WTC11 (cell line): ENCODE results near the gene CACNG4. TPM values are rescaled to one million over a fixed set of nuclear protein-coding genes. Genes with fewer than 3 reads are reported as not detected.

Experiments
- ATAC-seq: fragments of 200-7000 bp; cut with Tn5 transposase; 2 replicates; pipeline ENCODE4 v1.10.0; 2021; ENCODE audit warnings: mild to moderate bottlenecking, moderate library complexity
- CTCF ChIA-PET: fragments of 300-600 bp; sonication (Branson Sonifier 250); formaldehyde crosslinking; loops from one replicate; lab custom pipeline; 2021; ENCODE audit warnings: antibody characterized with exemption; lab: Charles Lee
- POLR2A ChIA-PET: fragments of 350-600 bp; sonication (Branson Sonifier 250); formaldehyde crosslinking; loops from one replicate; lab custom pipeline; 2021; ENCODE audit warnings: antibody characterized with exemption; lab: Charles Lee
- DNase-seq: peaks from one replicate; pipeline ENCODE4 v3.0.0; 2021; ENCODE audit warnings: low spot score
- H3K27ac Mint-ChIP-seq: 2 replicates; pipeline ENCODE4 v1.8.0; 2021; ENCODE audit warnings: mixed read lengths
- H3K27me3 Mint-ChIP-seq: 2 replicates; pipeline ENCODE4 v1.8.0; 2021; ENCODE audit warnings: low read depth, mild to moderate bottlenecking, moderate library complexity, mixed read lengths
- H3K36me3 Mint-ChIP-seq: 2 replicates; pipeline ENCODE4 v1.8.0; 2021; ENCODE audit warnings: mixed read lengths
- H3K4me1 Mint-ChIP-seq: 2 replicates; pipeline ENCODE4 v1.8.0; 2022; ENCODE audit warnings: mixed read lengths
- H3K4me3 Mint-ChIP-seq: 2 replicates; pipeline ENCODE4 v1.8.0; 2021; ENCODE audit warnings: mild to moderate bottlenecking, moderate library complexity, mixed read lengths
- H3K9me3 Mint-ChIP-seq: 2 replicates; pipeline ENCODE4 v1.8.0; 2021; ENCODE audit warnings: mixed read lengths
- FOXJ3 ChIP-seq: sonication (generic); formaldehyde crosslinking; IDR thresholded peaks from 2 replicates; pipeline ENCODE4 v1.9.0; 2021; ENCODE audit warnings: missing genetic modification reagents, mild to moderate bottlenecking, borderline replicate concordance
- KAT7 ChIP-seq: sonication (generic); formaldehyde crosslinking; IDR thresholded peaks from 2 replicates; pipeline ENCODE4 v1.8.1; 2023; ENCODE audit warnings: missing genetic modification reagents, mild to moderate bottlenecking, borderline replicate concordance
- OVOL2 ChIP-seq: fragments of 250-450 bp; sonication (Bioruptor Pico); IDR thresholded peaks from 2 replicates; pipeline ENCODE4 v1.9.0; 2021; ENCODE audit warnings: mild to moderate bottlenecking, borderline replicate concordance
- RORB ChIP-seq: fragments of 250-450 bp; sonication (Bioruptor Pico); IDR thresholded peaks from 2 replicates; pipeline ENCODE4 v1.9.0; 2021; ENCODE audit warnings: mild to moderate bottlenecking
- SOX15 ChIP-seq: fragments of 250-450 bp; sonication (Bioruptor Pico); IDR thresholded peaks from 2 replicates; pipeline ENCODE4 v1.9.0; 2021; ENCODE audit warnings: mild to moderate bottlenecking
- SP1 ChIP-seq: sonication (generic); formaldehyde crosslinking; conservative IDR thresholded peaks from 2 replicates; pipeline ENCODE4 v1.8.1; 2022; ENCODE audit warnings: missing genetic modification reagents
- ZNF416 ChIP-seq: fragments of 250-450 bp; sonication (Bioruptor Pico); IDR thresholded peaks from 2 replicates; pipeline ENCODE4 v1.9.0; 2021; ENCODE audit warnings: mild to moderate bottlenecking, inconsistent platforms
- ZNF671 ChIP-seq: fragments of 250-450 bp; sonication (Bioruptor Pico); IDR thresholded peaks from 2 replicates; pipeline ENCODE4 v1.8.0; 2021; ENCODE audit warnings: mild to moderate bottlenecking
- total RNA-seq: library from RNA; stranded (reverse); gene quantifications from 3 replicates; pipeline ENCODE4 v1.2.3, GENCODE V29; 2021
- TF ChIP-seq, protein P1 (sequence below): sonication (generic); formaldehyde crosslinking; IDR thresholded peaks from 2 replicates; pipeline ENCODE4 v1.8.1; 2023; ENCODE audit warnings: mild to moderate bottlenecking, missing genetic modification reagents
- TF ChIP-seq, protein P2 (sequence below): fragments of 200-600 bp; IDR thresholded peaks from 2 replicates; pipeline ENCODE4 v1.8.0; 2022; ENCODE audit warnings: antibody characterized with exemption
- TF ChIP-seq, protein P3 (sequence below): sonication (generic); formaldehyde crosslinking; IDR thresholded peaks from 2 replicates; pipeline ENCODE4 v1.8.0; 2022; ENCODE audit warnings: mild to moderate bottlenecking, missing genetic modification reagents
- TF ChIP-seq, protein P4 (sequence below): sonication (generic); formaldehyde crosslinking; IDR thresholded peaks from 2 replicates; pipeline ENCODE4 v1.8.0; 2022; ENCODE audit warnings: mild to moderate bottlenecking, missing genetic modification reagents
- TF ChIP-seq, protein P5 (sequence below): fragments of 250-450 bp; sonication (Bioruptor Pico); IDR thresholded peaks from 2 replicates; pipeline ENCODE4 v1.9.0; 2021; ENCODE audit warnings: mild to moderate bottlenecking, borderline replicate concordance
- TF ChIP-seq, protein P6 (sequence below): sonication (generic); formaldehyde crosslinking; IDR thresholded peaks from 2 replicates; pipeline ENCODE4 v1.8.1; 2023; ENCODE audit warnings: mild to moderate bottlenecking, missing genetic modification reagents, moderate library complexity
- TF ChIP-seq, protein P7 (sequence below): sonication (generic); formaldehyde crosslinking; IDR thresholded peaks from 2 replicates; pipeline ENCODE4 v1.8.0; 2023; ENCODE audit warnings: missing genetic modification reagents
- TF ChIP-seq, protein P8 (sequence below): fragments of 250-450 bp; sonication (Bioruptor Pico); IDR thresholded peaks from 2 replicates; pipeline ENCODE4 v1.9.0; 2021; ENCODE audit warnings: moderate library complexity, mild to moderate bottlenecking, inconsistent platforms, borderline replicate concordance
- TF ChIP-seq, protein P9 (sequence below): sonication (generic); formaldehyde crosslinking; IDR thresholded peaks from 2 replicates; pipeline ENCODE4 v1.8.1; 2023; ENCODE audit warnings: mild to moderate bottlenecking, missing genetic modification reagents

Gene CACNG4
- total RNA-seq, 1 experiment from 2014 or later, result 3.4 TPM

DNA sequence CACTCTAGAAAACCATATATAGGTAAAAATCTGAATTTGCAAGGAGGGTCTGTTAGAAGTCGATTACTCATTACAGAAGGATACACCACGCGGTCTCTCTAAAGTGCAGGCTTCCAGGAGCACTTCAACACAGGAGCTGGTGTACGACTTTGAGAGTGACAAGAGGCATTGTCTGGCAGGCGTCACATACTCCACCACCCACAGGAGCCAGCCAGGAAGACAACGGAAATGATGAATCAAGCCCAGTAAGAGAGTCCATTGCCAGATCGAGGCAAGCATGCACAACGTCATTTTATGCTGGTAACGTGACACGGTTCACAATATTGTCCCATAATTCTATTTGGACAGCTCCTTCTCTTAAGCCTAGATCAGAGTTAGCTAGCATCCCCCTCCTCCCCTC, 15.0 kb upstream of the CACNG4 start (continued):
- TF ChIP-seq, protein P1, sequence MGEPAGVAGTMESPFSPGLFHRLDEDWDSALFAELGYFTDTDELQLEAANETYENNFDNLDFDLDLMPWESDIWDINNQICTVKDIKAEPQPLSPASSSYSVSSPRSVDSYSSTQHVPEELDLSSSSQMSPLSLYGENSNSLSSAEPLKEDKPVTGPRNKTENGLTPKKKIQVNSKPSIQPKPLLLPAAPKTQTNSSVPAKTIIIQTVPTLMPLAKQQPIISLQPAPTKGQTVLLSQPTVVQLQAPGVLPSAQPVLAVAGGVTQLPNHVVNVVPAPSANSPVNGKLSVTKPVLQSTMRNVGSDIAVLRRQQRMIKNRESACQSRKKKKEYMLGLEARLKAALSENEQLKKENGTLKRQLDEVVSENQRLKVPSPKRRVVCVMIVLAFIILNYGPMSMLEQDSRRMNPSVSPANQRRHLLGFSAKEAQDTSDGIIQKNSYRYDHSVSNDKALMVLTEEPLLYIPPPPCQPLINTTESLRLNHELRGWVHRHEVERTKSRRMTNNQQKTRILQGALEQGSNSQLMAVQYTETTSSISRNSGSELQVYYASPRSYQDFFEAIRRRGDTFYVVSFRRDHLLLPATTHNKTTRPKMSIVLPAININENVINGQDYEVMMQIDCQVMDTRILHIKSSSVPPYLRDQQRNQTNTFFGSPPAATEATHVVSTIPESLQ (CRISPR knock-in tag), result no peak
- TF ChIP-seq, protein P2, sequence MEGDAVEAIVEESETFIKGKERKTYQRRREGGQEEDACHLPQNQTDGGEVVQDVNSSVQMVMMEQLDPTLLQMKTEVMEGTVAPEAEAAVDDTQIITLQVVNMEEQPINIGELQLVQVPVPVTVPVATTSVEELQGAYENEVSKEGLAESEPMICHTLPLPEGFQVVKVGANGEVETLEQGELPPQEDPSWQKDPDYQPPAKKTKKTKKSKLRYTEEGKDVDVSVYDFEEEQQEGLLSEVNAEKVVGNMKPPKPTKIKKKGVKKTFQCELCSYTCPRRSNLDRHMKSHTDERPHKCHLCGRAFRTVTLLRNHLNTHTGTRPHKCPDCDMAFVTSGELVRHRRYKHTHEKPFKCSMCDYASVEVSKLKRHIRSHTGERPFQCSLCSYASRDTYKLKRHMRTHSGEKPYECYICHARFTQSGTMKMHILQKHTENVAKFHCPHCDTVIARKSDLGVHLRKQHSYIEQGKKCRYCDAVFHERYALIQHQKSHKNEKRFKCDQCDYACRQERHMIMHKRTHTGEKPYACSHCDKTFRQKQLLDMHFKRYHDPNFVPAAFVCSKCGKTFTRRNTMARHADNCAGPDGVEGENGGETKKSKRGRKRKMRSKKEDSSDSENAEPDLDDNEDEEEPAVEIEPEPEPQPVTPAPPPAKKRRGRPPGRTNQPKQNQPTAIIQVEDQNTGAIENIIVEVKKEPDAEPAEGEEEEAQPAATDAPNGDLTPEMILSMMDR, result no peak
- TF ChIP-seq OVOL2 (no peak), RORB (CRISPR knock-in tag) (no peak)

DNA sequence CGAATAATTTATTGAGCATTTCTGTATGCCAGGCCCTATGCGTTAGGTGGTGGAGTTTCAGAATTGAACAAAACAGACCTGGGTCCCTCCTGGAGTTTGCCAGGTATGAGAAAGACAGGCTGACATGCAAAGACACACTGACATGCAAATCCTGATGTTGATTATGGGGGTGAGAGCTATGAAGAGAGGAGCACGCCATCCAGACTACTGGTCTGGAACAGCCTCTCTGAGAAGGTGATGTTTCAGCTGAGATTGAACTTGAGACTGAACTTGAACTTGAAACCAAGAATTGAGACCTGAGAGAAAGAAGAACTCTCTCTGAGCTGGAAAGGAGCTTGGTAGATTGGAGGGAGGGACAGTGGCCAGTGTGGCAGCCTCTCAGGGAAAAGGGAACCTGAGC, 14.2 kb upstream of the CACNG4 start:
- DNase-seq, result no peak
- Mint-ChIP-seq H3K27me3 (no peaks in the 10 kb centered on the region; the same call in 1 of the 2 replicates), H3K4me3 (no peak overlapping the region), H3K36me3 (peaks cover 13% of the 10 kb centered on the region), H3K4me1 (peaks cover 30% of the 10 kb centered on the region), H3K9me3 (peaks cover 18% of the 10 kb centered on the region), H3K27ac (no peak overlapping the region)
- ChIA-PET CTCF (interaction anchor here (0.6 kb wide), 1 partner anchor 25 kb away, joined by 3 read pairs; no protein-coding TSS in a partner anchor), POLR2A (no interaction called here)
- no peak for ATAC-seq
- TF ChIP-seq FOXJ3 (CRISPR knock-in tag), result no peak
- TF ChIP-seq, protein P3, sequence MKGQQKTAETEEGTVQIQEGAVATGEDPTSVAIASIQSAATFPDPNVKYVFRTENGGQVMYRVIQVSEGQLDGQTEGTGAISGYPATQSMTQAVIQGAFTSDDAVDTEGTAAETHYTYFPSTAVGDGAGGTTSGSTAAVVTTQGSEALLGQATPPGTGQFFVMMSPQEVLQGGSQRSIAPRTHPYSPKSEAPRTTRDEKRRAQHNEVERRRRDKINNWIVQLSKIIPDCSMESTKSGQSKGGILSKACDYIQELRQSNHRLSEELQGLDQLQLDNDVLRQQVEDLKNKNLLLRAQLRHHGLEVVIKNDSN, result no peak
- TF ChIP-seq ZNF671, result no peak
- TF ChIP-seq, protein P4, sequence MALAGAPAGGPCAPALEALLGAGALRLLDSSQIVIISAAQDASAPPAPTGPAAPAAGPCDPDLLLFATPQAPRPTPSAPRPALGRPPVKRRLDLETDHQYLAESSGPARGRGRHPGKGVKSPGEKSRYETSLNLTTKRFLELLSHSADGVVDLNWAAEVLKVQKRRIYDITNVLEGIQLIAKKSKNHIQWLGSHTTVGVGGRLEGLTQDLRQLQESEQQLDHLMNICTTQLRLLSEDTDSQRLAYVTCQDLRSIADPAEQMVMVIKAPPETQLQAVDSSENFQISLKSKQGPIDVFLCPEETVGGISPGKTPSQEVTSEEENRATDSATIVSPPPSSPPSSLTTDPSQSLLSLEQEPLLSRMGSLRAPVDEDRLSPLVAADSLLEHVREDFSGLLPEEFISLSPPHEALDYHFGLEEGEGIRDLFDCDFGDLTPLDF (CRISPR knock-in tag), result no peak
- TF ChIP-seq, protein P5, sequence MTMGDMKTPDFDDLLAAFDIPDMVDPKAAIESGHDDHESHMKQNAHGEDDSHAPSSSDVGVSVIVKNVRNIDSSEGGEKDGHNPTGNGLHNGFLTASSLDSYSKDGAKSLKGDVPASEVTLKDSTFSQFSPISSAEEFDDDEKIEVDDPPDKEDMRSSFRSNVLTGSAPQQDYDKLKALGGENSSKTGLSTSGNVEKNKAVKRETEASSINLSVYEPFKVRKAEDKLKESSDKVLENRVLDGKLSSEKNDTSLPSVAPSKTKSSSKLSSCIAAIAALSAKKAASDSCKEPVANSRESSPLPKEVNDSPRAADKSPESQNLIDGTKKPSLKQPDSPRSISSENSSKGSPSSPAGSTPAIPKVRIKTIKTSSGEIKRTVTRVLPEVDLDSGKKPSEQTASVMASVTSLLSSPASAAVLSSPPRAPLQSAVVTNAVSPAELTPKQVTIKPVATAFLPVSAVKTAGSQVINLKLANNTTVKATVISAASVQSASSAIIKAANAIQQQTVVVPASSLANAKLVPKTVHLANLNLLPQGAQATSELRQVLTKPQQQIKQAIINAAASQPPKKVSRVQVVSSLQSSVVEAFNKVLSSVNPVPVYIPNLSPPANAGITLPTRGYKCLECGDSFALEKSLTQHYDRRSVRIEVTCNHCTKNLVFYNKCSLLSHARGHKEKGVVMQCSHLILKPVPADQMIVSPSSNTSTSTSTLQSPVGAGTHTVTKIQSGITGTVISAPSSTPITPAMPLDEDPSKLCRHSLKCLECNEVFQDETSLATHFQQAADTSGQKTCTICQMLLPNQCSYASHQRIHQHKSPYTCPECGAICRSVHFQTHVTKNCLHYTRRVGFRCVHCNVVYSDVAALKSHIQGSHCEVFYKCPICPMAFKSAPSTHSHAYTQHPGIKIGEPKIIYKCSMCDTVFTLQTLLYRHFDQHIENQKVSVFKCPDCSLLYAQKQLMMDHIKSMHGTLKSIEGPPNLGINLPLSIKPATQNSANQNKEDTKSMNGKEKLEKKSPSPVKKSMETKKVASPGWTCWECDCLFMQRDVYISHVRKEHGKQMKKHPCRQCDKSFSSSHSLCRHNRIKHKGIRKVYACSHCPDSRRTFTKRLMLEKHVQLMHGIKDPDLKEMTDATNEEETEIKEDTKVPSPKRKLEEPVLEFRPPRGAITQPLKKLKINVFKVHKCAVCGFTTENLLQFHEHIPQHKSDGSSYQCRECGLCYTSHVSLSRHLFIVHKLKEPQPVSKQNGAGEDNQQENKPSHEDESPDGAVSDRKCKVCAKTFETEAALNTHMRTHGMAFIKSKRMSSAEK, result no peak
- no peak for TF ChIP-seq SOX15 (CRISPR knock-in tag)
- TF ChIP-seq, protein P6, sequence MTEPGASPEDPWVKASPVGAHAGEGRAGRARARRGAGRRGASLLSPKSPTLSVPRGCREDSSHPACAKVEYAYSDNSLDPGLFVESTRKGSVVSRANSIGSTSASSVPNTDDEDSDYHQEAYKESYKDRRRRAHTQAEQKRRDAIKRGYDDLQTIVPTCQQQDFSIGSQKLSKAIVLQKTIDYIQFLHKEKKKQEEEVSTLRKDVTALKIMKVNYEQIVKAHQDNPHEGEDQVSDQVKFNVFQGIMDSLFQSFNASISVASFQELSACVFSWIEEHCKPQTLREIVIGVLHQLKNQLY (CRISPR knock-in tag), result no peak
- no peak for TF ChIP-seq ZNF416 (CRISPR knock-in tag)
- no peak for TF ChIP-seq KAT7
- TF ChIP-seq, protein P7, sequence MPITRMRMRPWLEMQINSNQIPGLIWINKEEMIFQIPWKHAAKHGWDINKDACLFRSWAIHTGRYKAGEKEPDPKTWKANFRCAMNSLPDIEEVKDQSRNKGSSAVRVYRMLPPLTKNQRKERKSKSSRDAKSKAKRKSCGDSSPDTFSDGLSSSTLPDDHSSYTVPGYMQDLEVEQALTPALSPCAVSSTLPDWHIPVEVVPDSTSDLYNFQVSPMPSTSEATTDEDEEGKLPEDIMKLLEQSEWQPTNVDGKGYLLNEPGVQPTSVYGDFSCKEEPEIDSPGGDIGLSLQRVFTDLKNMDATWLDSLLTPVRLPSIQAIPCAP (CRISPR knock-in tag), result no peak
- TF ChIP-seq, protein P8, sequence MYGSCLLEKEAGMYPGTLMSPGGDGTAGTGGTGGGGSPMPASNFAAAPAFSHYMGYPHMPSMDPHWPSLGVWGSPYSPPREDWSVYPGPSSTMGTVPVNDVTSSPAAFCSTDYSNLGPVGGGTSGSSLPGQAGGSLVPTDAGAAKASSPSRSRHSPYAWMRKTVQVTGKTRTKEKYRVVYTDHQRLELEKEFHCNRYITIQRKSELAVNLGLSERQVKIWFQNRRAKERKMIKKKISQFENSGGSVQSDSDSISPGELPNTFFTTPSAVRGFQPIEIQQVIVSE (CRISPR knock-in tag), result no peak
- TF ChIP-seq, protein P9, sequence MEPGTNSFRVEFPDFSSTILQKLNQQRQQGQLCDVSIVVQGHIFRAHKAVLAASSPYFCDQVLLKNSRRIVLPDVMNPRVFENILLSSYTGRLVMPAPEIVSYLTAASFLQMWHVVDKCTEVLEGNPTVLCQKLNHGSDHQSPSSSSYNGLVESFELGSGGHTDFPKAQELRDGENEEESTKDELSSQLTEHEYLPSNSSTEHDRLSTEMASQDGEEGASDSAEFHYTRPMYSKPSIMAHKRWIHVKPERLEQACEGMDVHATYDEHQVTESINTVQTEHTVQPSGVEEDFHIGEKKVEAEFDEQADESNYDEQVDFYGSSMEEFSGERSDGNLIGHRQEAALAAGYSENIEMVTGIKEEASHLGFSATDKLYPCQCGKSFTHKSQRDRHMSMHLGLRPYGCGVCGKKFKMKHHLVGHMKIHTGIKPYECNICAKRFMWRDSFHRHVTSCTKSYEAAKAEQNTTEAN, result no peak
- TF ChIP-seq, protein P2, result no peak
- TF ChIP-seq, protein P1 (CRISPR knock-in tag), result no peak
- TF ChIP-seq SP1 (CRISPR knock-in tag), result no peak
